ENCODE results near the gene STX10. TPM values are rescaled to one million over a fixed set of nuclear protein-coding genes. Genes with fewer than 3 reads are reported as not detected.

Gene STX10
- total and polyA plus RNA-seq, 9 of the 15 experiments (the other 6 are each of a cell fraction or from before 2014, with no cell fraction given), result 0.51 to 66.3 (median 31.0) TPM

DNA sequence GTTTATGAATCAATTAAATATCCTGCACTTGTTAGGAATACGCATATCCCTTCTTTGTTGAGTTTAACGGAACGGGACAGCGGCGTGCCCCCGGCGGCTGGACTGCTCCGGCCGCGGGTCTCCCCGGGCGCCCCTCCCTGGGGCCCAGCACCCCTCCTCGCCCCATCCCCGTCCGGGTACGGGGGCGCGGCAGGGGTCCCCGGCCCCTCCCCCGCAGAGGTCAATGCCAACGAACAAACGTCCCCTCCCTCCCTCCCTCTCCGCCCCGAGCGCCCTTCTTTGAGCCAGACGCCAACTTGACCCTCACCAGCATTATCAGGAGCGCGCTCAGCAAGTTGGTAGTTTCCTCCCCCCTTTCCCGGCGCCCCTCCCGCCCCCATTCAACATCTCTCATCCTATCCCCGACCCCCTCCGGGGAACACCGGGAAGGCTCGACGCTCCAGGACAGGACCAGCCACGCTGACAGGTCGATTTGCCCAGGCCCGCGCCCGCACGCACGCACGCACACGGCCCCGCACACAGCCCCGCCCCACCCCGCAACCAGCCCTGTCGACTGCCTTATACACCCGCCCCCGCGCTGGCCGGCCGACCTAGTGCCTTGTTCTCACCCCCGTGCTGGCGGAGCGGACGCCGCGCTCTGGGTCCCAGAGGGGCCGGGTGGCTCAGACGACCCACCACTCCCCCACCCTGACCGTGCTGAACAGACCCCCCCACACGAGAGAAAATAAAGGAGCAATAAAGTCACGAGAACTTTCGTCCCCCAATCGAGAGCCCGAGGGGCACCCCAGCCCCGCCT, 52.5 kb downstream of the STX10 start (continued):
- TF ChIP-seq ZNF561 (CRISPR knock-in tag; conservative IDR thresholded peaks at IDR 0.05), result peak; percentile 12; the same call in 1 of the 2 replicates
- TF ChIP-seq POLR2AphosphoS2 (IDR thresholded peaks at IDR 0.05; ENCODE audit: low read length), result peak; percentile 98
- TF ChIP-seq ZNF3 (CRISPR knock-in tag; IDR thresholded peaks at IDR 0.05), result 0 out of 2 replicates have a peak, but pooled peaks have one; percentile 31
- TF ChIP-seq TCF3 (CRISPR knock-in tag; IDR thresholded peaks at IDR 0.05), result peak; percentile 26; the same call in 1 of the 2 replicates
- TF ChIP-seq ZBTB49 (CRISPR knock-in tag; IDR thresholded peaks at IDR 0.05; ENCODE audit: borderline replicate concordance), result no peak
- TF ChIP-seq, protein P1, sequence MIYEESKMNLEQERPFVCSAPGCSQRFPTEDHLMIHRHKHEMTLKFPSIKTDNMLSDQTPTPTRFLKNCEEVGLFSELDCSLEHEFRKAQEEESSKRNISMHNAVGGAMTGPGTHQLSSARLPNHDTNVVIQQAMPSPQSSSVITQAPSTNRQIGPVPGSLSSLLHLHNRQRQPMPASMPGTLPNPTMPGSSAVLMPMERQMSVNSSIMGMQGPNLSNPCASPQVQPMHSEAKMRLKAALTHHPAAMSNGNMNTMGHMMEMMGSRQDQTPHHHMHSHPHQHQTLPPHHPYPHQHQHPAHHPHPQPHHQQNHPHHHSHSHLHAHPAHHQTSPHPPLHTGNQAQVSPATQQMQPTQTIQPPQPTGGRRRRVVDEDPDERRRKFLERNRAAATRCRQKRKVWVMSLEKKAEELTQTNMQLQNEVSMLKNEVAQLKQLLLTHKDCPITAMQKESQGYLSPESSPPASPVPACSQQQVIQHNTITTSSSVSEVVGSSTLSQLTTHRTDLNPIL (CRISPR knock-in tag; IDR thresholded peaks at IDR 0.05), result peak; percentile 85
- peak; percentile 26 for TF ChIP-seq TAF1 (IDR thresholded peaks at IDR 0.05; ENCODE audit: control insufficient read depth, extremely low read depth, insufficient read depth, low read length, severe bottlenecking)
- no peak for TF ChIP-seq BDP1 (IDR thresholded peaks at IDR 0.05; ENCODE audit: insufficient read depth, insufficient read length)
- TF ChIP-seq CCNT2 (IDR thresholded peaks at IDR 0.05; ENCODE audit: borderline replicate concordance, extremely low read depth, insufficient read length, low read depth, low read length), result peak; percentile 88
- TF ChIP-seq ZNF780A (CRISPR knock-in tag; IDR thresholded peaks at IDR 0.05), result peak; percentile 69; the same call in 1 of the 2 replicates
- TF ChIP-seq MEF2D (tag; conservative IDR thresholded peaks at IDR 0.05; ENCODE audit: low read depth), result no peak
- TF ChIP-seq ZBED1 (IDR thresholded peaks at IDR 0.05), result peak; percentile 57
- TF ChIP-seq BHLHE40 (IDR thresholded peaks at IDR 0.05; ENCODE audit: low read length), result peak; percentile 16; the same call in 1 of the 2 replicates
- TF ChIP-seq PRMT5 (CRISPR knock-in tag; IDR thresholded peaks at IDR 0.05), result no peak
- TF ChIP-seq SMAD3 (CRISPR knock-in tag; conservative IDR thresholded peaks at IDR 0.05), result peak; percentile 64
- TF ChIP-seq VEZF1 (CRISPR knock-in tag; IDR thresholded peaks at IDR 0.05), result peak; percentile 93; the same call in 1 of the 2 replicates
- peak; percentile 82; the same call in 1 of the 2 replicates for TF ChIP-seq HEY1 (CRISPR knock-in tag; IDR thresholded peaks at IDR 0.05; ENCODE audit: borderline replicate concordance)
- peak; percentile 64 to 79 for TF ChIP-seq MAZ (CRISPR knock-in tag; conservative IDR thresholded peaks at IDR 0.05 in 1 of 2, IDR thresholded peaks at IDR 0.05 in 1 of 2)
- no peak for TF ChIP-seq SOX6 (IDR thresholded peaks at IDR 0.05)
- TF ChIP-seq FOSL1 (tag; conservative IDR thresholded peaks at IDR 0.05), result peak; percentile 21; the same call in 1 of the 2 replicates

Measured in K562 (cell line).